Left ventricle myocardium inferior (tissue), 1 donor: Measurements from ENCODE around the gene LCA5L. TPM values are rescaled to one million over a fixed set of nuclear protein-coding genes. Genes with fewer than 3 reads are reported as not detected.
A peak's percentile ranks its signal among the peaks of the same experiment; 100 is the strongest.

Experiments used
- DNase-seq: peaks from one replicate; pipeline ENCODE4 v3.0.0-alpha.2; 2020
- H3K27ac ChIP-seq: fragments of 200-600 bp; replicated peaks from 2 replicates; pipeline ENCODE4 v1.8.0; 2021
- H3K27me3 ChIP-seq: fragments of 200-600 bp; 2 replicates; pipeline ENCODE4 v1.8.0; 2021; ENCODE audit warnings: low read depth
- H3K36me3 ChIP-seq: fragments of 200-600 bp; 2 replicates; pipeline ENCODE4 v1.8.0; 2021
- H3K4me1 ChIP-seq: fragments of 200-600 bp; 2 replicates; pipeline ENCODE4 v1.8.0; 2021
- H3K4me3 ChIP-seq: fragments of 200-600 bp; 2 replicates; pipeline ENCODE4 v1.8.0; 2021; ENCODE audit warnings: mild to moderate bottlenecking, moderate library complexity
- H3K9me3 ChIP-seq: fragments of 200-600 bp; replicated peaks from 2 replicates; pipeline ENCODE4 v1.8.0; 2021
- intact Hi-C: fragments of 100-400 bp; cut with micrococcal nuclease; formaldehyde crosslinking; loops from one replicate; pipeline ENCODE4 v1.11.0; 2022
- total RNA-seq: library from RNA; stranded (reverse); fragmentation: NEBNext Ultra II Directional; extraction: Animal tissue kit (Norgen Biotek cat#: 25700); gene quantifications from one replicate; pipeline ENCODE4 v1.2.1, GENCODE V29; 2021
- TF ChIP-seq, protein P1 (sequence below): fragments of 200-600 bp; IDR thresholded peaks from 2 replicates; pipeline ENCODE4 v1.8.0; 2021; ENCODE audit warnings: antibody characterized with exemption, mild to moderate bottlenecking, borderline replicate concordance
- donor health status: DM: no; HTN: yes; CAD: no; lungs with severe emphysema.

LCA5L gene
- total RNA-seq, 1 donor from 2014 or later: 0.80 TPM

- DNase-seq: peak; percentile 73
- Histone ChIP-seq H3K4me3 (peak within 1 kb of the TSS; percentile 65), H3K36me3 (no peaks in the 10 kb centered on the region), H3K4me1 (peaks cover 54% of the 10 kb centered on the region), H3K27me3 (no peaks in the 10 kb centered on the region), H3K9me3 (no peaks in the 10 kb centered on the region), H3K27ac (peak within 1 kb of the TSS; percentile 87)
- intact Hi-C loops: no loop called here
- TF ChIP-seq, protein P1, sequence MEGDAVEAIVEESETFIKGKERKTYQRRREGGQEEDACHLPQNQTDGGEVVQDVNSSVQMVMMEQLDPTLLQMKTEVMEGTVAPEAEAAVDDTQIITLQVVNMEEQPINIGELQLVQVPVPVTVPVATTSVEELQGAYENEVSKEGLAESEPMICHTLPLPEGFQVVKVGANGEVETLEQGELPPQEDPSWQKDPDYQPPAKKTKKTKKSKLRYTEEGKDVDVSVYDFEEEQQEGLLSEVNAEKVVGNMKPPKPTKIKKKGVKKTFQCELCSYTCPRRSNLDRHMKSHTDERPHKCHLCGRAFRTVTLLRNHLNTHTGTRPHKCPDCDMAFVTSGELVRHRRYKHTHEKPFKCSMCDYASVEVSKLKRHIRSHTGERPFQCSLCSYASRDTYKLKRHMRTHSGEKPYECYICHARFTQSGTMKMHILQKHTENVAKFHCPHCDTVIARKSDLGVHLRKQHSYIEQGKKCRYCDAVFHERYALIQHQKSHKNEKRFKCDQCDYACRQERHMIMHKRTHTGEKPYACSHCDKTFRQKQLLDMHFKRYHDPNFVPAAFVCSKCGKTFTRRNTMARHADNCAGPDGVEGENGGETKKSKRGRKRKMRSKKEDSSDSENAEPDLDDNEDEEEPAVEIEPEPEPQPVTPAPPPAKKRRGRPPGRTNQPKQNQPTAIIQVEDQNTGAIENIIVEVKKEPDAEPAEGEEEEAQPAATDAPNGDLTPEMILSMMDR: no peak
These were observed 6.0 kb upstream of the LCA5L start, which contains the start of gene SH3BGR for GRCh38 chr21:39451332-39452206. Gene SH3BGR, plus strand, starts transcription at chr21:39451970. Its CDS starts 127 bp downstream, at chr21:39452097.

GRCh38 chr21:39447264-39447663 lies 1.7 kb upstream of the LCA5L start:
- DNase-seq: no peak
- H3K4me3 ChIP-seq: no peak overlapping the region
- peaks cover 36% of the 10 kb centered on the region for H3K4me1 ChIP-seq
- TF ChIP-seq, protein P1: no peak
- no peak overlapping the region for H3K27ac ChIP-seq
- no peaks in the 10 kb centered on the region for H3K36me3 ChIP-seq
- no peaks in the 10 kb centered on the region for H3K27me3 ChIP-seq
- no peaks in the 10 kb centered on the region for H3K9me3 ChIP-seq
- intact Hi-C loops: no loop called here

GRCh38 chr21:39444421-39445180 lies 977 bp downstream of the LCA5L start:
- H3K4me3 ChIP-seq: peak overlapping the region; percentile 87
- H3K36me3 ChIP-seq: no peaks in the 10 kb centered on the region
- DNase-seq: no peak
- TF ChIP-seq, protein P1: no peak
- no peaks in the 10 kb centered on the region for H3K27me3 ChIP-seq
- H3K27ac ChIP-seq: peak overlapping the region; percentile 97
- H3K9me3 ChIP-seq: no peaks in the 10 kb centered on the region
- intact Hi-C loops: no loop called here
- H3K4me1 ChIP-seq: peaks cover 21% of the 10 kb centered on the region

DNA sequence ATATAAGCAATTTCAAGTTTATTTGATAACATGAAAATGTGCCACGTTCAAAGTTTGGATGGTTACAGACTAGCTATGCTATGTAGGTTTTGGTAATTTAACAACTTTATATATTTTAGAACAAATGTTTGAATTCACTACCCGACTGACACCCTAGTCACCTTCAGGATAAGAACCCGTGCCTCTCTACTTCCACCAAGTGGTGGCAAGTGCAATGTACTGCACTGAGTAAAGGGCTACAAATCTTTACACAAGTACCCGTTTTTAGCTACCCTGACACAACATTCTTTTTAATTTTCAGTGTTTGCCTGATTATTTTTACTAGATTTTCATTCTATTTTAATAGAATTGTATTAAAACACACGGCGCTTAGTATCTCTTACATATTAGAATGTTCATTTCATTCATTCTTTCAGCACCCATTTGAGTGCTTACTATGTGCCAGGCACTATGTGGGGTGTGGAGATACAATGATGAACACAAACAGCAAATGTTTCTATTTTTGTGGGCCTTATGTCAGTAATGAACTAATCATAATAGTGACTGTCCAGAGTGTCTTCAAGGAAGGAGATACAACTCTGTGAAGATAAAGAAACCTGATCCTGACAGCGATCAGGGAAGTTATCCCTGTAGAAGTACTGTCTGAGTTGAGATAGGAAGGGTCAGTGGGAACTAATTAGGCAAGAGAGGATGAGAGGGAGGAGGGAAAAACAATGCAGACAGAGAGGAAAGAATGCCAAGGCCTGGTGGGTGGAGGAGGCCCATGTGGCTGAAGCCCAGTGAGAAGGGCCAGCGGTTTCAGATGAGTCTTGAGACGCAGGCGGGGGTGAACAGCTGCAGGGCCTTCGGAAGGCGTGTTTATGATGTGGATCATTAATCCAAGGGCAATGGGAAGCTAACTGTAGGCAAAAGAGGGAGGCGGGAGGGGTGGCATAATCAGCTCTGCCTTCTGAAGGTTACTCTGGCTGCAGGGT lies 3.8 kb downstream of the LCA5L start:
- H3K9me3 ChIP-seq: no peaks in the 10 kb centered on the region

More for the DNA sequence above, 3.8 kb downstream of the LCA5L start:
- Histone ChIP-seq H3K36me3 (no peaks in the 10 kb centered on the region), H3K4me3 (no peak overlapping the region), H3K27ac (no peak overlapping the region), H3K4me1 (peaks cover 21% of the 10 kb centered on the region), H3K27me3 (no peaks in the 10 kb centered on the region)
- DNase-seq: no peak
- intact Hi-C loops: no loop called here
- TF ChIP-seq, protein P1: peak; percentile 74
